Measurements from ENCODE around the gene MYADML2. TPM values are rescaled to one million over a fixed set of nuclear protein-coding genes. Genes with fewer than 3 reads are reported as not detected.
A peak's percentile ranks its signal among the peaks of the same experiment; 100 is the strongest.

MYADML2 gene
- total RNA-seq, 2 experiments from 2014 or later, result 0.19 TPM; not detected in 1

DNA sequence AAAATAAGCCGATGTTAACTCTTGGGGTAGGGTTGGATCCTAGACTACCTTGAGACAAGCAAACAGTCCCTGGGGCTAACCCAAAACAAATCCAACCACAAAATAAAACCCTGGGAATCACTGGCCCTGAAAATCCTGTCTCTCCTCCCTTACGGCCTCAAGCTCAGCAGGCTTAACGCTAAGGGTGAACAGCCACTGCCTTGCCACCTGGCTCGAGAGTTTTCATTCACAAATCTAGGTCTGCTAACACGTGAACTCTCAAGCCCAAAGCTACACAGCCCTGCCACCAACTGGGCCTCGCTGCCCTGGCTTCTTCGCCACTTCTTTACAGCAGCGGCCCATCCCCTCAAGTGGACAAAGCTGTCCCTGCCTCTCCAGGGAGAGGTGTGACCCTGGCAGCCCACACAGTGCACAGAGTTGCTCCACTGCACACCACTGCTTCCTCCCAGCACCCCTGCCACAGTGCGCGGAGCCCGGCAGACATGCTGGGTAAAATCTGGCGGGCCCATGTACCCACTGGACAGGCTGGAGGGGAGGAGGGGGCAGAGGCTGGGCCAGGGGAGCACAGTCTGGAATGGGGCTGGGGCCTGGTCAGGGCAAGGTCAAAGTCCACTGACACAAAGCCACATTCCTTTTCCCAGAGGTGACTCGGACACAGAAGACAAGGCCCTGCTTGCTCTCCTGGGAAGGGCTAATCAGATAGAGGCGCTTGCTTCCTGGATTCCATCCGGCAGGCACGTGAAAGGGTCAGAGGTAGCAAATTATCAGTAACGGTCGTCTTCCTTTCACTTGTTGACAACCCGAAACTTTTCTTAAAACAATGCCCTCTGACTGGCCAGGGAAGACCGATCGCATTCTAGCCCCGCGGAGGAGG, 36.8 kb downstream of the MYADML2 start:
- Histone ChIP-seq H2AFZ (ENCODE audit: low read length) (peak overlapping the region; percentile 1; the same call in 1 of the 2 replicates), H3K36me3 (ENCODE audit: insufficient read depth, low read length) (peaks cover 68% of the 10 kb centered on the region), H3K4me3 (ENCODE audit: low read depth, low read length, poor library complexity, severe bottlenecking) (peak overlapping the region; percentile 85), H3K4me2 (ENCODE audit: low read length) (peak overlapping the region; percentile 79), H3K4me1 (ENCODE audit: insufficient read depth, low read length, poor library complexity, severe bottlenecking) (peaks cover 15% of the 10 kb centered on the region), H3K9me2 (ENCODE audit: insufficient read depth, low read length) (no peaks in the 10 kb centered on the region), H3K79me2 (ENCODE audit: insufficient read depth, low read depth, low read length) (peaks cover 5% of the 10 kb centered on the region; the same call in 1 of the 2 replicates), H3K27ac (ENCODE audit: low read depth, low read length, poor library complexity, severe bottlenecking) (peak overlapping the region; percentile 22), H4K20me1 (ENCODE audit: insufficient read depth, low read length) (no peaks in the 10 kb centered on the region; the same call in 1 of the 2 replicates), H3K9me3 (ENCODE audit: low read length) (no peaks in the 10 kb centered on the region)
- DNase-seq (ENCODE audit: low spot score), result peak; percentile 34
- BruUV-seq (replicated peaks), result no TSS peak
- TF ChIP-seq EZH2phosphoT487 (IDR thresholded peaks at IDR 0.05; ENCODE audit: borderline replicate concordance, low read depth, low read length), result no peak
- TF ChIP-seq, protein P1, sequence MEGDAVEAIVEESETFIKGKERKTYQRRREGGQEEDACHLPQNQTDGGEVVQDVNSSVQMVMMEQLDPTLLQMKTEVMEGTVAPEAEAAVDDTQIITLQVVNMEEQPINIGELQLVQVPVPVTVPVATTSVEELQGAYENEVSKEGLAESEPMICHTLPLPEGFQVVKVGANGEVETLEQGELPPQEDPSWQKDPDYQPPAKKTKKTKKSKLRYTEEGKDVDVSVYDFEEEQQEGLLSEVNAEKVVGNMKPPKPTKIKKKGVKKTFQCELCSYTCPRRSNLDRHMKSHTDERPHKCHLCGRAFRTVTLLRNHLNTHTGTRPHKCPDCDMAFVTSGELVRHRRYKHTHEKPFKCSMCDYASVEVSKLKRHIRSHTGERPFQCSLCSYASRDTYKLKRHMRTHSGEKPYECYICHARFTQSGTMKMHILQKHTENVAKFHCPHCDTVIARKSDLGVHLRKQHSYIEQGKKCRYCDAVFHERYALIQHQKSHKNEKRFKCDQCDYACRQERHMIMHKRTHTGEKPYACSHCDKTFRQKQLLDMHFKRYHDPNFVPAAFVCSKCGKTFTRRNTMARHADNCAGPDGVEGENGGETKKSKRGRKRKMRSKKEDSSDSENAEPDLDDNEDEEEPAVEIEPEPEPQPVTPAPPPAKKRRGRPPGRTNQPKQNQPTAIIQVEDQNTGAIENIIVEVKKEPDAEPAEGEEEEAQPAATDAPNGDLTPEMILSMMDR (conservative IDR thresholded peaks at IDR 0.05; ENCODE audit: low read length), result no peak
- CTCF ChIA-PET (ENCODE audit: unreplicated experiment), result no interaction called here
- POLR2A ChIA-PET, result interaction anchor here (1.3 to 2.0 kb wide), 2 partner anchors 14 to 17 kb away, joined by 3 to 21 read pairs; no protein-coding TSS in a partner anchor
- intact Hi-C loops (cut with micrococcal nuclease; ENCODE audit: unreplicated experiment), result no loop called here

DNA sequence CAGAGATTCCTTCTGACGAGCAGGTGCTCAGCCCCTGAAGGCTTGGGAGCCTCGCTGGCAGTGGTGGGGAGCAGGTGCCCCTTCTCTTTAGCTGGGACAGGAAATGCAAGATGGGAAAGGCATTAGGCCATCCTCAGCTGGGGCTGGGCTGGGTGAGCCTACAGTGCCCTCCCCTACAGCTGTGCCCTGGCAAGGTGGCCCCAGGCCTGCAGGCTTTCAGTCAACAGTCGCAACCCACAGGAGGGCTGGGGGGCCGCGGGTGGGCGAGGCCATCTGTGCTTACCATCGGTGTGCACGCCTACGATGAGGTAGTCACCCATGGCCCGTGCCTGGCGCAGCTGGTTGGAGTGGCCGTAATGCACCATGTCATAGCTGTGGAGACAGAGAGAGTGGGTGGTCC, 37.8 kb downstream of the MYADML2 start:
- TF ChIP-seq, protein P1 (conservative IDR thresholded peaks at IDR 0.05; ENCODE audit: low read length), result no peak
- TF ChIP-seq EZH2phosphoT487 (IDR thresholded peaks at IDR 0.05; ENCODE audit: borderline replicate concordance, low read depth, low read length), result no peak
- no TSS peak for BruUV-seq (replicated peaks)
- H3K27ac ChIP-seq (ENCODE audit: low read depth, low read length, poor library complexity, severe bottlenecking), result no peak overlapping the region
- no peaks in the 10 kb centered on the region for H3K9me3 ChIP-seq (ENCODE audit: low read length)
- ChIA-PET CTCF (ENCODE audit: unreplicated experiment) (no interaction called here), POLR2A (interaction anchor here (1.3 to 2.0 kb wide), 2 partner anchors 13 to 16 kb away, joined by 3 to 21 read pairs; no protein-coding TSS in a partner anchor)
- peaks cover 5% of the 10 kb centered on the region; the same call in 1 of the 2 replicates for H3K79me2 ChIP-seq (ENCODE audit: insufficient read depth, low read depth, low read length)
- H3K36me3 ChIP-seq (ENCODE audit: insufficient read depth, low read length), result peaks cover 58% of the 10 kb centered on the region
- H4K20me1 ChIP-seq (ENCODE audit: insufficient read depth, low read length), result no peaks in the 10 kb centered on the region; the same call in 1 of the 2 replicates
- no peak overlapping the region for H3K4me3 ChIP-seq (ENCODE audit: low read depth, low read length, poor library complexity, severe bottlenecking)
- H3K4me1 ChIP-seq (ENCODE audit: insufficient read depth, low read length, poor library complexity, severe bottlenecking), result peaks cover 15% of the 10 kb centered on the region
- H3K4me2 ChIP-seq (ENCODE audit: low read length), result no peak overlapping the region
- H2AFZ ChIP-seq (ENCODE audit: low read length), result no peak overlapping the region
- intact Hi-C loops (cut with micrococcal nuclease; ENCODE audit: unreplicated experiment), result no loop called here
- no peak for DNase-seq (ENCODE audit: low spot score)
- H3K9me2 ChIP-seq (ENCODE audit: insufficient read depth, low read length), result no peaks in the 10 kb centered on the region
